ENCODE measurements around the gene PGA5.

- TF ChIP-seq CTCF (IDR thresholded peaks at IDR 0.05) = no peak
- TF ChIP-seq ZFX (IDR thresholded peaks at IDR 0.05; ENCODE audit: borderline replicate concordance) = no peak
Measured at GRCh38 chr11:61266602-61267001, 25.6 kb downstream of the PGA5 start.

All from 22Rv1 (cell line).